DND-41 (cell line): ENCODE data around the gene CERKL.

Experiments
- ATAC-seq: fragments of 200-7000 bp; cut with Tn5 transposase; 3 replicates; pipeline ENCODE4 v1.9.1; 2021; ENCODE audit warnings: low read depth; ENCODE audit not compliant: insufficient read depth
- DNase-seq: peaks from one replicate; pipeline ENCODE4 v3.0.0-alpha.2; 2020
- H2AFZ ChIP-seq: 2 replicates; pipeline ENCODE4 v1.6.0; 2012; ENCODE audit warnings: low read depth, low read length
- H3K27ac ChIP-seq: 2 replicates; pipeline ENCODE4 v1.5.1; 2012; ENCODE audit warnings: low read length, inconsistent platforms
- H3K27me3 ChIP-seq: fragments of 200-600 bp; sonication (generic); 2 replicates; pipeline ENCODE4 v1.6.0; 2012; ENCODE audit warnings: low read length, mild to moderate bottlenecking, inconsistent platforms; ENCODE audit not compliant: insufficient read depth, poor library complexity
- H3K36me3 ChIP-seq: 2 replicates; pipeline ENCODE4 v1.5.1; 2012; ENCODE audit warnings: low read length, inconsistent platforms; ENCODE audit not compliant: insufficient read depth
- H3K4me1 ChIP-seq: 2 replicates; pipeline ENCODE4 v1.5.1; 2012; ENCODE audit warnings: mild to moderate bottlenecking, low read length; ENCODE audit not compliant: insufficient read depth
- H3K4me2 ChIP-seq: 2 replicates; pipeline ENCODE4 v1.6.0; 2012; ENCODE audit warnings: mild to moderate bottlenecking, moderate library complexity, low read length, inconsistent platforms; ENCODE audit not compliant: insufficient read depth
- H3K4me3 ChIP-seq, 2 experiments: fragments of 200-600 bp in 1 of 2; shearing (Covaris generic) in 1 of 2; 2 replicates each; pipeline ENCODE4 v1.5.1; 2012 to 2016; ENCODE audit warnings: inconsistent platforms in 2 of 2, low read length in 2 of 2, mild to moderate bottlenecking in 2 of 2, low read depth in 1 of 2, moderate library complexity in 1 of 2
- H3K79me2 ChIP-seq: 2 replicates; pipeline ENCODE4 v1.6.0; 2012; ENCODE audit warnings: low read length, inconsistent platforms; ENCODE audit not compliant: insufficient read depth
- H3K9ac ChIP-seq: 2 replicates; pipeline ENCODE4 v1.6.0; 2012; ENCODE audit warnings: low read depth, mild to moderate bottlenecking, inconsistent platforms, low read length, moderate library complexity
- H3K9me3 ChIP-seq: 2 replicates; pipeline ENCODE4 v1.5.1; 2012; ENCODE audit warnings: low read length, moderate library complexity, mild to moderate bottlenecking, inconsistent platforms; ENCODE audit not compliant: insufficient read depth, severe bottlenecking
- H4K20me1 ChIP-seq: 2 replicates; pipeline ENCODE4 v1.6.0; 2012; ENCODE audit warnings: low read length; ENCODE audit not compliant: insufficient read depth
- CTCF ChIP-seq: IDR thresholded peaks from 2 replicates; pipeline ENCODE4 v1.5.1; 2012; ENCODE audit warnings: borderline replicate concordance, low read length, moderate library complexity, mild to moderate bottlenecking; ENCODE audit not compliant: poor library complexity, severe bottlenecking; ENCODE audit errors: extremely low read depth
- EZH2 ChIP-seq: IDR thresholded peaks from 3 replicates; pipeline ENCODE4 v1.6.1; 2012; ENCODE audit warnings: borderline replicate concordance, low read depth, mild to moderate bottlenecking, moderate library complexity, low read length, inconsistent platforms; ENCODE audit not compliant: severe bottlenecking

The CERKL gene

GRCh38 chr2:181614874-181615638 is 41.8 kb downstream of the CERKL start:
- Histone ChIP-seq H3K36me3 (no peaks in the 10 kb centered on the region), H3K79me2 (no peaks in the 10 kb centered on the region)
- ATAC-seq, result no peak

GRCh38 chr2:181613241-181613640 is 43.7 kb downstream of the CERKL start:
- no peak for DNase-seq
- H3K4me3 ChIP-seq, result no peak overlapping the region
- no peak overlapping the region for H3K4me2 ChIP-seq
- H3K9me3 ChIP-seq, result no peaks in the 10 kb centered on the region
- H3K27me3 ChIP-seq, result no peaks in the 10 kb centered on the region
- H3K27ac ChIP-seq, result no peak overlapping the region
- no peak for ATAC-seq
- no peak for TF ChIP-seq EZH2
- TF ChIP-seq CTCF, result no peak
- H4K20me1 ChIP-seq, result no peaks in the 10 kb centered on the region
- no peak overlapping the region for H3K9ac ChIP-seq
- H3K4me1 ChIP-seq, result peaks cover 6% of the 10 kb centered on the region
- no peaks in the 10 kb centered on the region for H3K79me2 ChIP-seq
- H2AFZ ChIP-seq, result no peak overlapping the region
- no peaks in the 10 kb centered on the region for H3K36me3 ChIP-seq

More at GRCh38 chr2:181614874-181615638, 41.8 kb downstream of the CERKL start:
- no peak overlapping the region for H3K9ac ChIP-seq
- no peak for TF ChIP-seq EZH2
- TF ChIP-seq CTCF, result no peak
- H3K4me1 ChIP-seq, result no peaks in the 10 kb centered on the region
- H2AFZ ChIP-seq, result no peak overlapping the region
- H3K9me3 ChIP-seq, result no peaks in the 10 kb centered on the region
- H4K20me1 ChIP-seq, result no peaks in the 10 kb centered on the region
- H3K4me3 ChIP-seq, result no peak overlapping the region
- H3K27me3 ChIP-seq, result no peaks in the 10 kb centered on the region
- H3K27ac ChIP-seq, result no peak overlapping the region
- H3K4me2 ChIP-seq, result no peak overlapping the region
- DNase-seq, result no peak

- peak overlapping the region; percentile 48 for H3K4me2 ChIP-seq
- H4K20me1 ChIP-seq, result no peaks in the 10 kb centered on the region
- H3K9me3 ChIP-seq, result peaks cover 4% of the 10 kb centered on the region
- peak overlapping the region; percentile 30; the same call in 1 of the 2 replicates for H3K9ac ChIP-seq
- H2AFZ ChIP-seq, result peak overlapping the region; percentile 55; the same call in 1 of the 2 replicates
- DNase-seq (peak; percentile 55), ATAC-seq (peak; percentile 79)
- H3K36me3 ChIP-seq, result no peaks in the 10 kb centered on the region
- H3K79me2 ChIP-seq, result no peaks in the 10 kb centered on the region
- H3K27me3 ChIP-seq, result no peaks in the 10 kb centered on the region
- no peak for TF ChIP-seq EZH2
- TF ChIP-seq CTCF, result no peak
- H3K4me3 ChIP-seq, result no peak overlapping the region
- H3K27ac ChIP-seq, result peak overlapping the region; percentile 71
- H3K4me1 ChIP-seq, result peaks cover 23% of the 10 kb centered on the region
Measured at GRCh38 chr2:181607629-181608590, 49.0 kb downstream of the CERKL start.
